H9 (cell line): ENCODE results near the gene CLSTN3. TPM values are rescaled to one million over a fixed set of nuclear protein-coding genes. Genes with fewer than 3 reads are reported as not detected.

ENCODE experiments used
- DNase-seq: peaks from one replicate; pipeline ENCODE4 v3.0.0-alpha.2; 2017
- H2AFZ ChIP-seq: one replicate; pipeline ENCODE4 v1.6.1; 2013; ENCODE audit warnings: mild to moderate bottlenecking, low read length, control low read depth, moderate library complexity
- H2AK5ac ChIP-seq: 2 replicates; pipeline ENCODE4 v1.6.1; 2013; ENCODE audit warnings: low read length, control low read depth, mixed read lengths; ENCODE audit not compliant: insufficient read length
- H2BK120ac ChIP-seq: one replicate; pipeline ENCODE4 v1.6.1; 2013; ENCODE audit warnings: low read depth, mild to moderate bottlenecking, low read length, control low read depth, inconsistent platforms; ENCODE audit not compliant: poor library complexity, severe bottlenecking
- H2BK12ac ChIP-seq: 2 replicates; pipeline ENCODE4 v1.6.1; 2013; ENCODE audit warnings: low read length, control low read depth, mixed read lengths, low read depth; ENCODE audit not compliant: insufficient read length
- H2BK15ac ChIP-seq: 2 replicates; pipeline ENCODE4 v1.6.1; 2013; ENCODE audit warnings: low read depth, low read length, control low read depth
- H2BK20ac ChIP-seq: one replicate; pipeline ENCODE4 v1.6.1; 2013; ENCODE audit warnings: low read depth, mild to moderate bottlenecking, low read length, control low read depth, inconsistent platforms; ENCODE audit not compliant: poor library complexity, severe bottlenecking
- H2BK5ac ChIP-seq: 2 replicates; pipeline ENCODE4 v1.6.1; 2013; ENCODE audit warnings: low read length, control low read depth, mixed read lengths; ENCODE audit not compliant: insufficient read length
- H3K14ac ChIP-seq: 2 replicates; pipeline ENCODE4 v1.6.1; 2013; ENCODE audit warnings: low read length, control low read depth; ENCODE audit not compliant: insufficient read depth
- H3K18ac ChIP-seq: 2 replicates; pipeline ENCODE4 v1.6.1; 2013; ENCODE audit warnings: low read depth, mild to moderate bottlenecking, mixed read lengths, low read length, control low read depth; ENCODE audit not compliant: insufficient read length
- H3K23ac ChIP-seq: 2 replicates; pipeline ENCODE4 v1.6.1; 2013; ENCODE audit warnings: low read length, control low read depth, mixed read lengths, low read depth; ENCODE audit not compliant: insufficient read length
- H3K23me2 ChIP-seq: 2 replicates; pipeline ENCODE4 v1.6.1; 2013; ENCODE audit warnings: low read depth, mild to moderate bottlenecking, mixed read lengths, low read length, control low read depth; ENCODE audit not compliant: insufficient read length, poor library complexity, severe bottlenecking
- H3K27ac ChIP-seq: 2 replicates; pipeline ENCODE4 v1.5.1; 2013; ENCODE audit warnings: low read length, control low read depth, mixed read lengths, low read depth; ENCODE audit not compliant: insufficient read length
- H3K27me3 ChIP-seq: 2 replicates; pipeline ENCODE4 v1.6.1; 2013; ENCODE audit warnings: low read length, control low read depth, inconsistent platforms; ENCODE audit not compliant: insufficient read depth
- H3K4ac ChIP-seq: 2 replicates; pipeline ENCODE4 v1.6.1; 2013; ENCODE audit warnings: low read depth, mild to moderate bottlenecking, control low read depth, inconsistent platforms, low read length, moderate library complexity
- H3K4me1 ChIP-seq: 2 replicates; pipeline ENCODE4 v1.6.1; 2013; ENCODE audit warnings: low read length, control low read depth, inconsistent platforms; ENCODE audit not compliant: insufficient read depth
- H3K4me2 ChIP-seq: 2 replicates; pipeline ENCODE4 v1.6.1; 2013; ENCODE audit warnings: low read length, control low read depth, mixed read lengths; ENCODE audit not compliant: insufficient read length, insufficient read depth
- H3K56ac ChIP-seq: 2 replicates; pipeline ENCODE4 v1.6.1; 2013; ENCODE audit warnings: low read depth, mild to moderate bottlenecking, mixed read lengths, low read length, control low read depth; ENCODE audit not compliant: insufficient read length
- H3K79me1 ChIP-seq: 2 replicates; pipeline ENCODE4 v1.6.1; 2013; ENCODE audit warnings: low read depth, mild to moderate bottlenecking, moderate library complexity, low read length, control low read depth, inconsistent platforms; ENCODE audit not compliant: insufficient read depth, poor library complexity, severe bottlenecking
- H3K79me2 ChIP-seq: 2 replicates; pipeline ENCODE4 v1.6.1; 2013; ENCODE audit warnings: low read length, control low read depth, inconsistent platforms; ENCODE audit not compliant: insufficient read depth
- H3K9ac ChIP-seq: 2 replicates; pipeline ENCODE4 v1.6.1; 2013; ENCODE audit warnings: low read length, control low read depth, mixed read lengths; ENCODE audit not compliant: insufficient read length; ENCODE audit errors: extremely low read depth
- H3K9me3 ChIP-seq: one replicate; pipeline ENCODE4 v1.6.1; 2013; ENCODE audit warnings: low read depth, low read length, inconsistent platforms; ENCODE audit not compliant: control insufficient read depth
- H3T11ph ChIP-seq: one replicate; pipeline ENCODE4 v1.6.1; 2013; ENCODE audit warnings: mild to moderate bottlenecking, low read length, control low read depth, inconsistent platforms
- H4K20me1 ChIP-seq: one replicate; pipeline ENCODE4 v1.6.1; 2013; ENCODE audit not compliant: control insufficient read depth, insufficient read length, insufficient read depth
- H4K5ac ChIP-seq: 2 replicates; pipeline ENCODE4 v1.6.1; 2013; ENCODE audit warnings: low read depth, mild to moderate bottlenecking, mixed read lengths, low read length, control low read depth; ENCODE audit not compliant: insufficient read length
- H4K8ac ChIP-seq: replicated peaks from 2 replicates; pipeline ENCODE4 v1.6.1; 2013; ENCODE audit warnings: low read length, control low read depth, mixed read lengths, low read depth; ENCODE audit not compliant: insufficient read length
- H4K91ac ChIP-seq: 2 replicates; pipeline ENCODE4 v1.6.1; 2013; ENCODE audit warnings: low read depth, mild to moderate bottlenecking, moderate library complexity, mixed read lengths, low read length, control low read depth; ENCODE audit not compliant: insufficient read length
- H3K27ac Mint-ChIP-seq, 3 experiments: 2 replicates in 2 of 3; 3 replicates in 1 of 3; pipeline ENCODE4 v1.8.0; 2020 to 2021; ENCODE audit warnings: mixed read lengths in 3 of 3, mild to moderate bottlenecking in 1 of 3, moderate library complexity in 1 of 3
- H3K27me3 Mint-ChIP-seq: 2 replicates; pipeline ENCODE4 v1.8.0; 2021; ENCODE audit warnings: low read depth, mild to moderate bottlenecking, moderate library complexity, mixed read lengths
- H3K36me3 Mint-ChIP-seq, 3 experiments: 2 replicates in 2 of 3; 3 replicates in 1 of 3; pipeline ENCODE4 v1.8.0; 2020 to 2021; ENCODE audit warnings: low read depth in 3 of 3, mixed read lengths in 3 of 3; ENCODE audit not compliant: insufficient read depth in 1 of 3
- H3K4me1 Mint-ChIP-seq, 2 experiments: 2 replicates each; pipeline ENCODE4 v1.8.0; 2020; ENCODE audit warnings: mixed read lengths in 2 of 2
- H3K4me3 Mint-ChIP-seq, 2 experiments: 2 replicates in 1 of 2; 3 replicates in 1 of 2; pipeline ENCODE4 v1.8.0; 2020 to 2021; ENCODE audit warnings: mild to moderate bottlenecking in 2 of 2, mixed read lengths in 2 of 2, moderate library complexity in 1 of 2
- H3K9me3 Mint-ChIP-seq, 2 experiments: 2 replicates in 1 of 2; 3 replicates in 1 of 2; pipeline ENCODE4 v1.8.0; 2020; ENCODE audit warnings: mild to moderate bottlenecking in 2 of 2, mixed read lengths in 2 of 2, moderate library complexity in 1 of 2
- WGBS: extraction: QIAGEN DNeasy Blood & Tissue Kit; methylation state at CpG from one replicate; pipeline ENCODE4 v1.1.7; 2013; ENCODE audit warnings: missing lambda C conversion rate, low lambda C conversion rate, mixed read lengths; ENCODE audit not compliant: insufficient read length; ENCODE audit errors: extremely low coverage; 5-methylcytosine and 5-hydroxymethylcytosine counted together
- total RNA-seq: library from RNA; stranded (reverse); gene quantifications from 2 replicates; pipeline ENCODE4 v1.2.1, GENCODE V29; 2021
- TF ChIP-seq, protein P1 (sequence below): fragments of 200-600 bp; sonication (generic); conservative IDR thresholded peaks from 3 replicates; pipeline ENCODE4 v1.8.0; 2021; ENCODE audit warnings: antibody characterized with exemption, mild to moderate bottlenecking

Gene CLSTN3
- total RNA-seq, 1 experiment from 2014 or later, result 26.2 TPM

DNA sequence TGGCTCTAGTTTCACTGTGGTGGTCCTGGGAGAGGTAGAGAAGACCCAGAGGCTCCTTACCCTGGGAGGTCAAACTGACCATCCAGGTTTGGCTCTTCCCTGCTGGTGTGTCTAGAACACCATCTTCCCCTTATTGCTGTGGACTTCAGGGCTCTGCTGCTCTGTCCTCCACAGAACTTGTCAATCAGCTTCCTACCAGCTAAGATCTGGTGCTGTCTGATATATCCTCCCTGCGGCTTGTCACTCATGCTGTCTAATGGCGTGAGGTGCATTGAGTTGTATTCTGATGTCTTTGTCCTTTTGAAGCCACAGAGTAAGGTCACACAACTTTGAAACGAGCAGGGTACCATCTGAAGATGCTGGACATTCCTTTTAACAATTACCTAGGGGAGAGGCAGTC lies 14.0 kb upstream of the CLSTN3 start:
- Histone ChIP-seq H3K27me3 (no peaks in the 10 kb centered on the region), H4K20me1 (no peaks in the 10 kb centered on the region), H3K79me2 (no peaks in the 10 kb centered on the region), H3K23ac (no peak overlapping the region), H2BK120ac (no peak overlapping the region), H3K56ac (no peak overlapping the region), H3K23me2 (no peaks in the 10 kb centered on the region), H2BK5ac (no peak overlapping the region), H4K5ac (no peak overlapping the region), H3K18ac (no peak overlapping the region), H4K91ac (no peak overlapping the region), H3K4ac (no peak overlapping the region), H3K27ac (no peak overlapping the region), H2BK15ac (no peak overlapping the region), H4K8ac (no peak overlapping the region), H3K9ac (no peak overlapping the region), H3K79me1 (no peaks in the 10 kb centered on the region), H2BK12ac (no peak overlapping the region), H2BK20ac (no peak overlapping the region), H3K4me1 (no peaks in the 10 kb centered on the region), H3K4me2 (no peak overlapping the region), H3K9me3 (no peaks in the 10 kb centered on the region), H2AFZ (no peak overlapping the region), H2AK5ac (no peak overlapping the region), H3T11ph (no peak overlapping the region), H3K14ac (no peak overlapping the region)
- no peaks in the 10 kb centered on the region for H3K36me3 Mint-ChIP-seq
- no CpG with 5 or more reads among the region's 3 CpGs for WGBS
- no peak overlapping the region for H3K4me3 Mint-ChIP-seq
- DNase-seq, result no peak
- TF ChIP-seq, protein P1, sequence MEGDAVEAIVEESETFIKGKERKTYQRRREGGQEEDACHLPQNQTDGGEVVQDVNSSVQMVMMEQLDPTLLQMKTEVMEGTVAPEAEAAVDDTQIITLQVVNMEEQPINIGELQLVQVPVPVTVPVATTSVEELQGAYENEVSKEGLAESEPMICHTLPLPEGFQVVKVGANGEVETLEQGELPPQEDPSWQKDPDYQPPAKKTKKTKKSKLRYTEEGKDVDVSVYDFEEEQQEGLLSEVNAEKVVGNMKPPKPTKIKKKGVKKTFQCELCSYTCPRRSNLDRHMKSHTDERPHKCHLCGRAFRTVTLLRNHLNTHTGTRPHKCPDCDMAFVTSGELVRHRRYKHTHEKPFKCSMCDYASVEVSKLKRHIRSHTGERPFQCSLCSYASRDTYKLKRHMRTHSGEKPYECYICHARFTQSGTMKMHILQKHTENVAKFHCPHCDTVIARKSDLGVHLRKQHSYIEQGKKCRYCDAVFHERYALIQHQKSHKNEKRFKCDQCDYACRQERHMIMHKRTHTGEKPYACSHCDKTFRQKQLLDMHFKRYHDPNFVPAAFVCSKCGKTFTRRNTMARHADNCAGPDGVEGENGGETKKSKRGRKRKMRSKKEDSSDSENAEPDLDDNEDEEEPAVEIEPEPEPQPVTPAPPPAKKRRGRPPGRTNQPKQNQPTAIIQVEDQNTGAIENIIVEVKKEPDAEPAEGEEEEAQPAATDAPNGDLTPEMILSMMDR, result no peak
- peaks cover 0 to 5% of the 10 kb centered on the region in 2 experiments; a peak in 2 of 4 replicates for H3K4me1 Mint-ChIP-seq
- no peaks in the 10 kb centered on the region for H3K9me3 Mint-ChIP-seq
- H3K27ac Mint-ChIP-seq, result no peak overlapping the region
- peaks cover 6% of the 10 kb centered on the region for H3K27me3 Mint-ChIP-seq
